ENCODE data around the gene S100A2. TPM values are rescaled to one million over a fixed set of nuclear protein-coding genes. Genes with fewer than 3 reads are reported as not detected.

The S100A2 gene
- total and polyA plus RNA-seq, 3 donors from 2014 or later = 1.9 to 9.6 (median 1.9) TPM

DNA sequence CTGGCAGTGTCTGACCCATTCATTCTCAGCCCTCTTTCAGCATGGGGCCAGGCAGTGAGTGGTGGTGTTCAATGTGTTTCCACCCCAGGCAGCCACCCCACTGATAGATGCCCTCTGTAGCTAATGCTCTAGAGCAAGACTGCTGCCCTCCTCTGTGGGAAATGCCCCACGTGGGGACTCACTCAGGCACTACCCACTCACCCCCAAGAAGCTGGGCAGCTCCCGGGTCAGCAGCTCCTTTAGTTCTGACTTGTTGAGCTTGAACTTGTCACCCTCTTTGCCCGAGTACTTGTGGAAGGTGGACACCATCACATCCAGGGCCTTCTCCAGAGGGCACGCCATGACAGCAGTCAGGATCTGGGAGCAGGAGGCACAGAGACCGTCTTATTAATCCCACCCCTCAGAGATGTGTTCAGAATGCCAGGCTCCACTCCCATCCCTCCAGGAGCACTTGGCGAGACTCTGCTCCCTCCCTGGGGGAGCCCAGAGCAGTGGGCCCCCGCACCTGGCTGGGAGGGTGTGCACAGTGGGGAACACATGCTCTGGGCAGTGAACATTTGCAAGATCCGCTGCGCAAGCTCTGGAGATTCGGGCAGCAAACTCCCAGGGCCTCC, 21.1 kb downstream of the S100A2 start:
- H3K4me3 ChIP-seq = no peak overlapping the region
- WGBS, 2 donors = 60 to 75% methylated on average over 6 to 10 of the region's 10 CpGs
- DNase-seq = no peak
- H3K4me1 ChIP-seq = peaks cover 21% of the 10 kb centered on the region
- TF ChIP-seq, protein P1, sequence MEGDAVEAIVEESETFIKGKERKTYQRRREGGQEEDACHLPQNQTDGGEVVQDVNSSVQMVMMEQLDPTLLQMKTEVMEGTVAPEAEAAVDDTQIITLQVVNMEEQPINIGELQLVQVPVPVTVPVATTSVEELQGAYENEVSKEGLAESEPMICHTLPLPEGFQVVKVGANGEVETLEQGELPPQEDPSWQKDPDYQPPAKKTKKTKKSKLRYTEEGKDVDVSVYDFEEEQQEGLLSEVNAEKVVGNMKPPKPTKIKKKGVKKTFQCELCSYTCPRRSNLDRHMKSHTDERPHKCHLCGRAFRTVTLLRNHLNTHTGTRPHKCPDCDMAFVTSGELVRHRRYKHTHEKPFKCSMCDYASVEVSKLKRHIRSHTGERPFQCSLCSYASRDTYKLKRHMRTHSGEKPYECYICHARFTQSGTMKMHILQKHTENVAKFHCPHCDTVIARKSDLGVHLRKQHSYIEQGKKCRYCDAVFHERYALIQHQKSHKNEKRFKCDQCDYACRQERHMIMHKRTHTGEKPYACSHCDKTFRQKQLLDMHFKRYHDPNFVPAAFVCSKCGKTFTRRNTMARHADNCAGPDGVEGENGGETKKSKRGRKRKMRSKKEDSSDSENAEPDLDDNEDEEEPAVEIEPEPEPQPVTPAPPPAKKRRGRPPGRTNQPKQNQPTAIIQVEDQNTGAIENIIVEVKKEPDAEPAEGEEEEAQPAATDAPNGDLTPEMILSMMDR (IDR thresholded peaks at IDR 0.05) = no peak
- no peaks in the 10 kb centered on the region for H3K27me3 ChIP-seq
- no peaks in the 10 kb centered on the region for H3K9me3 ChIP-seq
- intact Hi-C loops (cut with DNase I; ENCODE audit: low total_unique reads) = no loop called here
- H3K27ac ChIP-seq = peak overlapping the region in 1 of 2 donors; percentile 80
- no peaks in the 10 kb centered on the region for H3K36me3 ChIP-seq (ENCODE audit: low read depth, missing control alignments)

DNA sequence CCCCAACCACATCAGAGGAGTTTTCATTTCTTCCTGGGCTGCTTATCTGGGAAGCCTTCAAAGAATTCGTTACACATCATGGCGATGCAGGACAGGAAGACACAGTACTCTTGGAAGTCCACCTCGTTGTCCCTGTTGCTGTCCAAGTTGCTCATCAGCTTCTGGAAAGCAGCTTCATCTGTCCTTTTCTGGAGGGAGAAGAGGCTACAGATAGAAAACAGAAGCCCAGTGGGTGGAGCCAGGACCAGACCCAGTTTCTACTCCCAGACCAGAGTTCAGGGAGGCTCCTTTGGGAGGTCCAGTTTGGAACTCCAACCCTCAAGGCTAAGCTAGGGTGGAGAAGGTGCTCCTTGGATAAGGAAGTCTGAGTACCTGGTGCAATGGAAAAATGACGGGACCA, 21.9 kb downstream of the S100A2 start:
- H3K36me3 ChIP-seq (ENCODE audit: low read depth, missing control alignments) = no peaks in the 10 kb centered on the region
- H3K4me1 ChIP-seq = peaks cover 13% of the 10 kb centered on the region
- H3K27ac ChIP-seq = no peak overlapping the region
- H3K27me3 ChIP-seq = no peaks in the 10 kb centered on the region
- intact Hi-C loops (cut with DNase I; ENCODE audit: low total_unique reads) = no loop called here
- TF ChIP-seq, protein P1 (IDR thresholded peaks at IDR 0.05) = no peak
- TF ChIP-seq POLR2A (IDR thresholded peaks at IDR 0.05) = no peak
- no peak for DNase-seq
- 63 to 64% methylated on average over 4 of the region's 4 CpGs for WGBS, 2 donors
- H3K4me3 ChIP-seq = no peak overlapping the region
- no peaks in the 10 kb centered on the region for H3K9me3 ChIP-seq

DNA sequence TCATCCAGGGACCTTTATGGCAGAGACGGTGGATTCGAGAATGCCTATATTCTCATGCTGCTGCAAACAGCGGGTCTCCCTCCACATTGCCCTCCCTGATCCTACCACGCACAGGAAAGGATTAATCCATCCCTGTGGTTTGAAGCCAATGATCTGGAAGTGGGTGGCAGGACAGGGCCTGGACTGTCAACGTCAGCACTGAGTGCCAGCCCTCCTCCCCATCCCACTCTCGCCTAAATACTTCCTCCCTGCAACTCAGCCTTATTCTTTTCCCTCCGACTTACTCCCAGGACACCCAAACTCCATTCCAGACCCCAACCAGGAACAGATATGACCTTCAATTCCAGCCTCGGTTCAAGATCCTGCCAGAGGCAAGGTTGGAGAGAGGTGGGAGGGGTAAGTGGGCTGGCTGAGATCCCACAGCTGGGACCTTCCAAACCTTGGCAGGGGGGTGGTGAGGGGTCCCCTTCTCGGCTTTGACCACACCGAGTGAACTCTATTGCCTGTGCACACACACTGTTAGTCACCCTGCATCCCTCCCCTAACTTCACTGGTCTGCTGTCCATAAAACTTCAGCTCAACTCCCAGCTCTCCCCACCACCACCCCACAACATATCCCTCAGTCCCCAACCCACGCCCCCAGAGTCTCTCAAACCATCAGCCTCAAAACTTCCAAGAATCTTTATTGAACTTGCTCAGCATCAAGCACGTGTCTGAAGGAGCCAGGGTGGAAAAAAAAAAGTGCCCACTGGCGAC, 22.5 kb downstream of the S100A2 start:
- peaks cover 11% of the 10 kb centered on the region for H3K4me1 ChIP-seq
- H3K4me3 ChIP-seq = no peak overlapping the region
- H3K27ac ChIP-seq = no peak overlapping the region
- no peaks in the 10 kb centered on the region for H3K27me3 ChIP-seq
- 80 to 82% methylated on average over 11 to 13 of the region's 13 CpGs for WGBS, 2 donors
- H3K36me3 ChIP-seq (ENCODE audit: low read depth, missing control alignments) = no peaks in the 10 kb centered on the region
- DNase-seq = no peak
- H3K9me3 ChIP-seq = no peaks in the 10 kb centered on the region
- intact Hi-C loops (cut with DNase I; ENCODE audit: low total_unique reads) = no loop called here
- TF ChIP-seq, protein P1 (IDR thresholded peaks at IDR 0.05) = no peak

DNA sequence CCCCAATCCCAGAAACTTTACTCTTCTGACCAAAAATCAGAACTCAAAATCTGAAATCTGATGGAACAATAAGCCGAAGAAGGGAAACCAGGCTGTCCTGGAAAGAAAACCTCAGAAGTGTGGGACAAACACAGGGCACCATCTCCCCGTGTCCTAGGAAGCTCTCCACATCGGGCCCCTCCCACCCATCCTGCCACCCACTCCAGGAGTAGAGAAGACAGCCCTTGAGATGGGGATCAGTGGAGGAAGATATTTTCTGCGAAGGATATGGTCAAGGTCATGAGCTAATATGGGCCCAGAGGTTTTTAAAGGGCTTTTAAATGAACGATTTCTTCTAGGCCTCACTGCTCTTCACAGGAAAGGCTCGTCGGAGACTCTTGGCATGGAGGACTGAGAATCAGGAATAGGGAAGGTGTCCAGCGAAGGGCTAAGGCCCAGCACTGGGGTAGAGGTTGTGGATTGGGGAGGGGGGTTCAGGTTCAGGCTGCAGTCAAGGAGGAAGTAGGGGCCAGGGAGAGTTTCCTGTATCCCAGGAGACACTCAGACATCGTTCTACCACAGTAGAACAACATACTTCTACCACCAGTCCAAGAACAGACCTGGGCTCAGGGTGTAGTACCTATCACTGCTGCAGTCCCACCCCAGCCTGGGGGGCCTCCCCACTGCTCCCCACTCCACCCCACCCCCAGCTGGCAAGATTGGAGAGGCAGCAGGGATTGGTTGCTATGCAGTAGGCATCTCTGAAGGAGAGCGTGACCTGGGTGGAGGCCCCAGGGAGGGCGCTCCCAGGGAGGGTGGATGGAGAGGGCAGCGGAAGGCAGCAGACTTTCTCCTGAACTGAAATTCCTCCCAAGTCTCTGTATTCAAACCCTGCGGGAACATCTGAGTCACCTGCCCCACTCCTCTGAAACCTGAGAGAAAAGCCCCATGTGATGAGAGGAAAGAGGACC, 23.7 kb downstream of the S100A2 start:
- Histone ChIP-seq H3K4me3 (no peak overlapping the region), H3K4me1 (peaks cover 11% of the 10 kb centered on the region), H3K36me3 (ENCODE audit: low read depth, missing control alignments) (no peaks in the 10 kb centered on the region), H3K27ac (no peak overlapping the region), H3K27me3 (no peaks in the 10 kb centered on the region), H3K9me3 (no peaks in the 10 kb centered on the region)
- WGBS, 2 donors = 58 to 77% methylated on average over 10 to 13 of the region's 13 CpGs
- DNase-seq = no peak
- intact Hi-C loops (cut with DNase I; ENCODE audit: low total_unique reads) = no loop called here
- TF ChIP-seq, protein P1 (IDR thresholded peaks at IDR 0.05) = no peak
- no peak for TF ChIP-seq POLR2A (IDR thresholded peaks at IDR 0.05)

Measured in testis (tissue), 3 donors.